Gastrocnemius medialis (tissue), 4 donors: Measurements from ENCODE around the gene PRR33. TPM values are rescaled to one million over a fixed set of nuclear protein-coding genes. Genes with fewer than 3 reads are reported as not detected.
A peak's percentile ranks its signal among the peaks of the same experiment; 100 is the strongest.

Source experiments
- ATAC-seq, 2 donors: fragments of 150-250 bp; one replicate each; pipeline ENCODE4 v1.9.1; 2016
- DNase-seq, 2 donors: peaks; one replicate each; pipeline ENCODE4 v3.0.0-alpha.2; 2019
- H3K27ac ChIP-seq, 4 donors: fragments of 200-600 bp; sonication (generic); 1 replicate in 1 of 4; 2 replicates in 3 of 4; pipeline ENCODE4 v1.5.1; 2016 to 2018; ENCODE audit warnings: mild to moderate bottlenecking in 2 of 4, moderate library complexity in 1 of 4
- H3K27me3 ChIP-seq, 3 donors: fragments of 200-600 bp; sonication (generic) in 2 of 3; 1 replicate in 1 of 3; 2 replicates in 2 of 3; pipeline versions ENCODE4 v1.5.1 to v1.6.0; 2016 to 2019; ENCODE audit warnings: mild to moderate bottlenecking in 1 of 3, moderate library complexity in 1 of 3
- H3K36me3 ChIP-seq, 2 donors: fragments of 200-600 bp; sonication (generic) in 1 of 2; one replicate each; pipeline ENCODE4 v1.5.1; 2017 to 2018
- H3K4me1 ChIP-seq, 2 donors: fragments of 200-600 bp; sonication (generic) in 1 of 2; one replicate each; pipeline ENCODE4 v1.5.1; 2016 to 2017; ENCODE audit warnings: mild to moderate bottlenecking in 2 of 2
- H3K4me3 ChIP-seq, 4 donors: fragments of 200-600 bp; sonication (generic) in 3 of 4; 1 replicate in 1 of 4; 2 replicates in 3 of 4; pipeline ENCODE4 v1.5.1; 2016 to 2019; ENCODE audit warnings: mild to moderate bottlenecking in 2 of 4
- H3K9me3 ChIP-seq, 3 donors: fragments of 200-600 bp; sonication (generic) in 2 of 3; 1 replicate in 1 of 3; 2 replicates in 2 of 3; pipeline ENCODE4 v1.5.1; 2016 to 2019
- CTCF ChIP-seq, 5 experiments: fragments of 450-650 bp in 3 of 5; fragments of 200-600 bp in 2 of 5; sonication (generic) in 2 of 5; IDR thresholded peaks in 4 of 5; conservative IDR thresholded peaks in 1 of 5; 1 replicate in 4 of 5; 2 replicates in 1 of 5; pipeline ENCODE4 v1.5.1; 2016 to 2019; ENCODE audit warnings: antibody characterized with exemption in 5 of 5, mild to moderate bottlenecking in 3 of 5, moderate library complexity in 3 of 5
- POLR2A ChIP-seq, 2 donors: fragments of 450-650 bp; IDR thresholded peaks; one replicate each; pipeline ENCODE4 v1.6.1; 2017; ENCODE audit warnings: antibody characterized with exemption in 2 of 2, mild to moderate bottlenecking in 2 of 2, moderate library complexity in 2 of 2
- in situ Hi-C, 4 donors: fragments of 200-750 bp; cut with MboI; loops; one replicate each; pipeline versions ENCODE4 v1.15.0 to v1.8.0; 2017; ENCODE audit warnings: low sequenced_read_pairs in 4 of 4
- intact Hi-C: fragments of 100-400 bp; cut with DNase I; formaldehyde crosslinking; loops from one replicate; pipeline ENCODE4 v1.15.1; 2023; ENCODE audit warnings: low total_unique reads
- total RNA-seq, 4 donors: library from RNA; depleted of rRNA; stranded (reverse); fragments of >200 nt; gene quantifications; one replicate each; pipeline versions ENCODE4 v1.1.0 to v1.2.3, GENCODE V29; 2016

Gene PRR33
- total RNA-seq, 4 donors from 2014 or later, result 0.16 to 2.3 (median 1.0) TPM

DNA sequence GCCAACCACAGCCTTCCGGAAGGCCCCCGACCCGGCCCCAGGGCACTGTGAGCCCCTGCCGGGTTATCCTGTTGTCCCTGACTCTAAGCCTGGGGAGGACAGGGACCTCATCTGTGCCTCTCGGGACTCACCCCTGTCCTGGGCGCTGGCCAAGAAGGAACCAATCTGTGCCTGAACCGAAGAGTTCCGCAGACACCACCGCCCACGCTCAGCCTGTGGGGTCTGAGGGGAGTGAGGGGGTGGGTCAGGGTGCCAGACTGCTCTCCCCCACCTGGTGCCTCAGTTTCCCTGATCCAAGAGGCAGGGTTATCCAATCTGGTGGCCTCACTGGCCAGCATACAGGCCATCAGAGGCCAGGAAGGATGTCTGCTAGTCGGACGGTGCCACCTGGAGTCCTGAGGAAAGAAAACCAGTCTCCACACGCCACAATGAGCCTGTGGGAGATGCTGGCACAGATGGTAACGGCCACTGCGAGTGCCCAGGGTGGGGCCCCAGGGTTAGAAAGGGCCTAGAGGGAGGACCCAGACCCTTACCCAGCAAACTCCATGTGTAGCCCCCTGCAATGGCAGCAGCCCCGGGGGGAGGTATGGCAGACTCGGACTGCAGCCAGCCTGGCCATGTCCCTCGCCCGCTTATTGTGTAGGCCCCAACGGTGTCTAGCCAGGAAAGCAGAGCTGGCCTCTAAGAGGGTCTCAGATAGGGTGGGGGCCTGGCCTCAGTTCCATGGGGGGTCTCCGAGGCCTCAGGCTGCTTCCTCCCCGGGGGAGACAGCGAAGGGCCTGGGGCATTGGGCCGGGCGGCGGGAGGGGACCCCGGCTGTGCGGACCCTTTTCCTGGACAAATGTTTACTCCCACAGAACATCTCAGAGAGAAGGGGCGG, 27.0 kb upstream of the PRR33 start:
- intact Hi-C loops, result loop anchor here (2.0 kb wide), 1 partner anchor 80 kb away; the partner anchor contains the start of gene TNNI2
- DNase-seq (no peak), ATAC-seq (no peak)
- peak overlapping the region in 2 of 4 donors; percentile 21 to 56 for H3K4me3 ChIP-seq
- H3K9me3 ChIP-seq, result no peaks in the 10 kb centered on the region
- TF ChIP-seq CTCF (IDR thresholded peaks at IDR 0.05 in 4 of 5, conservative IDR thresholded peaks at IDR 0.05 in 1 of 5) (peak in 1 of 5 experiments; percentile 12), POLR2A (IDR thresholded peaks at IDR 0.05) (no peak)
- in situ Hi-C loops, result no loop called here
- no peaks in the 10 kb centered on the region for H3K27me3 ChIP-seq
- peaks cover 58 to 71% of the 10 kb centered on the region in 2 donors for H3K4me1 ChIP-seq
- H3K36me3 ChIP-seq, result no peaks in the 10 kb centered on the region
- peak overlapping the region; percentile 88 to 99 (median 93) for H3K27ac ChIP-seq

- DNase-seq (peak in 1 of 2 donors; percentile 77), ATAC-seq (peak in 1 of 2 donors; percentile 28)
- Histone ChIP-seq H3K27ac (peak overlapping the region; percentile 88 to 99 (median 93)), H3K36me3 (no peaks in the 10 kb centered on the region), H3K27me3 (no peaks in the 10 kb centered on the region), H3K4me3 (peak overlapping the region in 3 of 4 donors; percentile 16 to 26 (median 20)), H3K9me3 (no peaks in the 10 kb centered on the region), H3K4me1 (peaks cover 55 to 66% of the 10 kb centered on the region in 2 donors)
- peak; percentile 77 to 96 (median 91) for TF ChIP-seq CTCF (IDR thresholded peaks at IDR 0.05 in 4 of 5, conservative IDR thresholded peaks at IDR 0.05 in 1 of 5)
- no peak for TF ChIP-seq POLR2A (IDR thresholded peaks at IDR 0.05)
- intact Hi-C loops, result loop anchor here (2.0 kb wide), 2 partner anchors 35 to 79 kb away; partner anchors contain the start of gene TNNI2
- in situ Hi-C loops, result no loop called here
Measured at GRCh38 chr11:1917523-1918435, 26.1 kb upstream of the PRR33 start.

DNA sequence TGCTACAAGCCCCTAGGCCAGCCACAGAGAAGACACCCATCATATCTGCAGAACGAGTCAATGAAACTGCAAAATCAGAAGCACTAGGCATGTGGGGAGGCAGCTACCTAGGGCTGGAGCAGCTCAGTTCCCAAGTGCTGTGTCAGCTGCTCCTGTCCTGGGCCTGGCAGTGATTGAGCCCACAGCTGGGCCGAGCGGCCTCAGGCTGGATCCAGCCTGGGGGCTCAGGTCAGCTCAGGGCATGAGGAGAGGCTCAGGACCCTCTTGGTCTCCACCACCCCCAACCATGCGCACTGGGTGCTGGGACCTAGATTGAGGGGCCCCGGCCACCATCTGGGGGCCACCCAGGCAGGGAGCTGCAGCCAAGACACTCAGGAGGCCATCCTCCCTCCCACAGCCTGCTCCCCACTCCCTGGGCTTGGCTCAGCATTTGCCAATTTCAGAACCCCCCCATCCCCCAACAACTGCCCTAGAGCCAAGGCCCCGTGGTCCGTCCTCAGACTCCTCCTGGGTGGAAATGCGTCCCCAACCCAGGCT, 25.4 kb upstream of the PRR33 start:
- ATAC-seq (peak; percentile 16 to 20), DNase-seq (peak in 1 of 2 donors; percentile 58)
- Histone ChIP-seq H3K36me3 (no peaks in the 10 kb centered on the region), H3K27ac (peak overlapping the region; percentile 88 to 99 (median 93)), H3K4me3 (peak overlapping the region in 3 of 4 donors; percentile 16 to 26 (median 20)), H3K9me3 (no peaks in the 10 kb centered on the region), H3K27me3 (no peaks in the 10 kb centered on the region), H3K4me1 (peaks cover 47 to 59% of the 10 kb centered on the region in 2 donors)
- no peak for TF ChIP-seq CTCF (IDR thresholded peaks at IDR 0.05 in 4 of 5, conservative IDR thresholded peaks at IDR 0.05 in 1 of 5)
- intact Hi-C loops, result loop anchor here (2.0 kb wide), 1 partner anchor 34 kb away; no protein-coding TSS in a partner anchor
- in situ Hi-C loops, result no loop called here
